NCI-H146 treated with DMSO at 0.1 percent for 48 hours (cell line): ENCODE data around the gene ARAP2.
"Not testable (repeated sequence)": the region's sequence is repeated elsewhere in the genome, so short reads cannot be mapped to it uniquely, and the experiment has no call there.

ENCODE experiments used
- DNase-seq: peaks from one replicate; lab custom pipeline; 2025; ENCODE audit not compliant: unreplicated experiment; lab: John Stamatoyannopoulos, UW

ARAP2 gene

GRCh38 chr4:36189511-36190226 is 54.6 kb downstream of the ARAP2 start:
- DNase-seq: no peak

GRCh38 chr4:36187723-36188333 is 56.5 kb downstream of the ARAP2 start:
- no peak for DNase-seq

GRCh38 chr4:36183665-36184393 is 60.5 kb downstream of the ARAP2 start:
- no peak for DNase-seq

GRCh38 chr4:36183232-36183631 is 61.1 kb downstream of the ARAP2 start:
- no peak for DNase-seq

- not testable (repeated sequence) for DNase-seq
These were observed 62.0 kb downstream of the ARAP2 start for GRCh38 chr4:36182315-36182714.

DNA sequence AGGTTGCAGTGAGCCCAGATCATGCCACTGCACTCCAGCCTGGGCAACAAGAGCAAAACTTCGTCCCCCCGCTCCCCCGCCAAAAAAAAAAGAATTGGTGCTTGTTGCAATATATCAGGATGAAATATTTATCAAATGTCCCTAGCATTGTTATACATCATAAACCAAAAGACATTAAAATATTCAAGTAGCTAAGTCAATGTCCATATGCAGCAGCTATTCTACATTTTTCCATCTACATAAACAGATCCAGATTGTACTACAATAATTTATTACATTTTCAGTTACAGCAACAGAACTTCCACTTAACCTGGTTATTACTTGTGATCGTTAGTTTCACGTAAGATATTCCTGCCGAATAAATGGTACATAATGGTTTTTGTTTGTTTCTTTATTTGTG is 64.1 kb downstream of the ARAP2 start:
- no peak for DNase-seq

DNA sequence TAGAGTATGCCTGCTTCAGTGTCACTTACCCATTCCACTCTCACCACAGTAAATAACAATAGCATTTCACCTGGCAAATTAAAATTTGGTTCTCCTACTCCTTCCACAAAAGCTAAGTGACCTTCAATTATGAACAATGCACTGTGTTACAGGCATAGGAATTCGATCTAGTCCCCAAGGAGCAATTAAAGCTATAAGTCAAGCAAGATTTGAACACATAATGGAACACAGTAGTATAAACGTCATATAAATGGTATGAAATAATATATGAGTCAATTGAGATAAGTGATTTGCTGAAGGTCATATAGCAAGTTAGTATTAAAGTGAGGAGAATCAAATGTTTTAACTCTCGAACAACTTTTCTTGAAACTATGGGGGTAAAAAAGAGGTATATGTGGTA is 65.8 kb downstream of the ARAP2 start:
- DNase-seq: no peak

DNA sequence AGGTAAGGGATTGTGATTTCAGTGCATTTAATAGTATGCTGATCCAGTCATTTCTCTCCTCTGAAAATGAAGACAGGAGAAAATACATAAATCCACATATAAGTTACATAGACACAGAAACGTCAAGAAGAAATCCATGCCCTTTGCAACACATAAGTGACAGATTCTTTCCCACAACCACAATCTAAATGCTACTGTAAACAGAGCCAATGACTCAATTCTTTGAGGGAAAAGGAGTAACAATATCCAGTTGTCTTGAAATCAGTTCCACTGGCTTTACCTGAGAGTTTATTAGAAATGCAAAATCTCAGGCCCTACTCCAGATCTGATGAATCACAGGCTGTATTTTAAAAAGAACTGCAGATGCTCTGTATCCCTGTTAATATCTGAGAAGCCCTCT is 66.4 kb downstream of the ARAP2 start:
- no peak for DNase-seq

DNA sequence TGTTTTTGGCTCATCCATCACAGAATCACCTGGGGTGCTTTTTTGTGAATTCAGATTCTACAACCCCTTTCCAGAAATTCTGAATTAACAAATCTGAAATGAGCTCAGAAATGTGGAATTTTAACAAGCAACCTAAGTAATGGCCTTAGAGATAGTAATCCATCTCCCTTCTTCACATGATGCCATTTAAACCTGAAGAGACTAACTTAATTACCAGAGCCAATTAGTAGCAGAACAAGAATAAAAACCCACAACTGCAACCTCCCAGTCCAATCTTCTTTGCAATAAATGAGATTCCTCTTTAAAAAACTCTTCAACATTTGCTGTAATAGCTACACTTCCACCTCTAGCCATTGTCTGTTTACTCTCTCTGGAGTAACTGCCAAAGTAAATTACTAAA is 69.7 kb downstream of the ARAP2 start:
- no peak for DNase-seq

DNA sequence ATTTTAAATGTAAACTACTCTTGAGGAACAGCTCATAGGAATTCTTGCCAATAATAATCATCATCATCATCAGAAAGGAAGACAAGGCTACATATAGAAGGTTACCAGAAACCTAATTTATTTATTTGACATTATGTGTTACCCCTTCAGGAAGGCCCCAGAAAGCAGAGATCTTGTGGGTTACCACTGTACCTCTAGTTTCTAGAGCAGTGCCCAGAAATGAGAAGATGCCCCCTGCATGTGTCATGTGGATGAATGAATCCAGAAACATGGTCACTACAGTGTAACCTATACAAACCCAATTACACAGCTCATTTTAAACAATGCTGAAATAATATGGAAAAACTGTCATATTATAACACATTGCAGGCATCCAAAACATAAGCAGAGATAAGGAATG is 70.4 kb downstream of the ARAP2 start:
- no peak for DNase-seq

GRCh38 chr4:36172656-36173055 is 71.7 kb downstream of the ARAP2 start:
- no peak for DNase-seq

DNA sequence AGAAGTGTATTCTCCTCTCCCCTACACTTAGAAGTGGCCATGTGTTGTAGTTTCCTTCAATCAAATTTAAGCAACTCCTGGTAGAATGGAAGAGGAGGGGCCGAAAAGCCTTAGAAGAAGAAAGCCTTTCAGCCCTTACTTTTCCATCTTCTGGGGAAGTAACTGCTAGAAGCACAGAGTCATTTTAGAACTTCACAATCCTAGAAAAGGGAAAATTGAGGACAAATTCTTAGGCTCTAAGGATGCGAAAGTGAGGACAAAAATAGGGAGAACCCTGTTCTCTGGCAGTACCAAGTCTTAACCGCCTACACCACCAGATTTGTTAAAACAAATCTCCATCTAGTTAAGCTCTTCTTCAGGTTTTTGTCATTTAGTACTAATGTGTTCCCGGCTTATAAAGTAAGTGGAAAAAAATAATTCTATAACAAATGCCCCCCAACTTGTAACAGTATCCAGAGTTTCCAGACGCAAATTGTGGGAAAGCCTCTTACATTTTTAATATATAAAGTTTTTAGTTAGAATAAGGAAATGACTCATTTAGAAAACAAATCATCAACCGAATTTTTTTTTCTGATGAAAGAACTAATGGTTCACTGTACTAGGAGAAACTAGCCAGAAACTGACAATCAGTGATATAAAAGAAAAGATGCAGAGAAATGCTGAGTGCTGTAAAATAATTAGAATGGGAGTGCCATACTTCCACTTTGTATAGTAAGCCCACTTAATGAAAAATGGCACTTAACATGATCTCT is 76.0 kb downstream of the ARAP2 start:
- no peak for DNase-seq

- DNase-seq: no peak
These were observed 78.7 kb downstream of the ARAP2 start for GRCh38 chr4:36165631-36166005.

DNA sequence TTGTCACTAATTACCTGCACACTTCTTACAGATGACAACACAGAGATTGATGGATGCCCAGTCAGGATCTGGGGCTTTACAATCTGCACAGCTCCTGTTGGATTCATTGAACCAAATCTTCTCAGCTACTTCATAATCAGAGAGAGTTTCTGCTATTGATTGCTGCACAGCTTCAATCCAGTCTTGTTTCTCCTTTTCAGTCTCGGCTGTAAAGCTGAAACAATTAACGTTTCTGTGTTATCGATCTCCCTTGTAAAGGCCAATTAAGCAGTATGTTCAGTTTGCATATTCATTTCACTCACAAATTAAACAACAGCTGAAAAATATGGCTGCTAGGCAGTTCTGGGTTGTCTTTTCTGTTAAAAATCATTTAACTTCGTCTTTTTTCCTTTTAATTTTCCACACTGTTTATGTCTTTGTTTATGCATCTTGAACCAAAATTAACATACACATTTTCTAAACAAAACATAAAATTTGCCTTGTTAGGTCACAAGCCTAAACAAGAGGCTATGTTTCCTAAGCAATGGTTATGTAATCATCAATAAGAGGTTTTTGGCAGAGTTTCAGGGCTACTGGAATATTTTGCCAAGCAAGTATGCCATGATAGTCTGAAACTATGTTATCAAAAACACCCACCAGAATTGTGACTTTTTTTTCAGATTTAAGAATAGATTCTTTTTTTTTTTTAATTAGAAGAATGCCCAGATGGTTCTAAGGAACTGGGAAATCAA is 79.2 kb downstream of the ARAP2 start:
- no peak for DNase-seq

DNA sequence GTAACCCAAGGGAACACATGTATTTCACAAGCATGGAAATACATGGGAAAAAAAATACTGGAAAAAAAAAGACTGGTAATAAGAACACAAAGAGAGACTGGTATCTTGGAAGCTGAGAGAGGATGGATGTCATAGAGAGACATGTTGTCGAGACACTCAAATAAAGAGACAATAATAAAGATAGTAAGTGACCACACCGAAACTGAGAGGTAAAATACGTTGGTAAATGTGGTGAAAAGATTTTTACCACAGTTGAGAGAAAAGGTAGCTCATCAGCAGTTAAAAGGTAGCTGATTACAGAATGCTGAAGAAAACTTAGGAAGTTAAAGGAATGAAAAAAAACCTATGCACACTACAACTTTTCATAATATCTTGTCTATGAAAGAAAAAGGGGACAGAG is 81.1 kb downstream of the ARAP2 start:
- no peak for DNase-seq

- DNase-seq: no peak
These were observed 85.1 kb downstream of the ARAP2 start for GRCh38 chr4:36159208-36159607.

- DNase-seq: no peak
These were observed 91.6 kb downstream of the ARAP2 start for GRCh38 chr4:36152735-36153134.

DNA sequence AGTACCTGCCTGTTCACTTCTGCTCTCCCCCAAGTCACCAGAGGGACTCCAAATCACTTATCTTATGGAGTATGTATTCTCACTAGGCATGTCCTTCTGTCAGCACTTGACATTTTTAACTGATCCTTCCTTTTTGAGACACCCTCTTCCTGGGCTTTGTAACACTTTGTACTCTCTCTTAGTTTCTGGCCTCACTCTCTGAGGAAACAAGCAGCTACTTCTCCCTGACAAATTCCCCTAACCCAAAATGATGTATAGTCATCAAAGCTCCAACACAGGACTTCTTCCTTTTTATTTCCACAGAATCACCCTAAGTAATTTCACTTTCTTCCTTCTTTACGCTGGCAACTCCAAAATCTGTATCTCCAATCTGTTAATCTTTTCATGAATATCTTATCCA is 101.8 kb downstream of the ARAP2 start:
- no peak for DNase-seq

GRCh38 chr4:36141186-36141585 is 103.1 kb downstream of the ARAP2 start:
- no peak for DNase-seq

DNA sequence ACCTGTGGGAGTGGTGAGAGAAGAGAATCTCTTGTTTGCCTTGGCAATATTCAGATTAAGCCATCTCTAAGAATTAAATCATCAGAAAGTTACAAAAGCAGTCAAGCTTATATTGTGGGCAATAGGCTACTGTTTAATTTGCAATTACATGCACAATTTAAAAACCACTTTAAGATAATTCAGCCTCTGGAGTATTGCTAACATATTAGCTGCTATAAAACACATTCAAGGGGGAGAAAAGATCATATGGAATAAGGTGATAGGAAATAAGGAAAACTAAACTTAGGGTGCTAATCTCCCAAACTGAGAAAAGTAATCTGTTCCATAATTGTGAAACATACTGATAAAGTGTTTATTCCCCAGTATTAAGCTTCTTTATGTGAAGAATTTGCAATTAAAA is 103.9 kb downstream of the ARAP2 start:
- DNase-seq: no peak

GRCh38 chr4:36138220-36138619 is 106.1 kb downstream of the ARAP2 start:
- DNase-seq: no peak
